Measurements from ENCODE around the gene PAM.

- TF ChIP-seq SUZ12 (IDR thresholded peaks at IDR 0.05; ENCODE audit: extremely low read depth, insufficient read depth, insufficient read length) (no peak), ZNF274 (IDR thresholded peaks at IDR 0.05; ENCODE audit: low read depth, low read length) (no peak)
These were observed 276.5 kb downstream of the PAM start for GRCh38 chr5:103031607-103032006.
